AG04450 (cell line): ENCODE results near the gene HIVEP3. TPM values are rescaled to one million over a fixed set of nuclear protein-coding genes. Genes with fewer than 3 reads are reported as not detected.

Source experiments
- CTCF ChIA-PET: fragments of 300-600, 350-600 bp; formaldehyde crosslinking; extraction: SDS; loops from one replicate; lab custom pipeline; 2022; ENCODE audit warnings: antibody characterized with exemption, inconsistent platforms; lab: Charles Lee
- POLR2A ChIA-PET: fragments of 350-600 bp; formaldehyde crosslinking; extraction: SDS; loops from one replicate; lab custom pipeline; 2021; ENCODE audit warnings: antibody characterized with exemption, inconsistent platforms; lab: Yijun Ruan, JAX
- DNase-seq: peaks from one replicate; pipeline ENCODE4 v3.0.0-alpha.2; 2011; ENCODE audit warnings: low read depth, low spot score
- H3K27ac ChIP-seq: one replicate; pipeline ENCODE4 v1.5.1; 2012; ENCODE audit warnings: low read depth, low read length, control low read depth
- H3K27me3 ChIP-seq: one replicate; pipeline ENCODE4 v1.6.0; 2012; ENCODE audit warnings: low read length; ENCODE audit not compliant: control insufficient read depth, insufficient read depth
- H3K4me3 ChIP-seq: 2 replicates; pipeline ENCODE4 v1.5.1; 2011; ENCODE audit warnings: mild to moderate bottlenecking, low read depth, low read length, control low read depth
- H3K9me3 ChIP-seq: 2 replicates; pipeline ENCODE4 v1.5.1; 2012; ENCODE audit warnings: low read length; ENCODE audit not compliant: control insufficient read depth, insufficient read depth
- CTCF ChIP-seq: IDR thresholded peaks from 2 replicates; pipeline ENCODE4 v1.5.1; 2011; ENCODE audit warnings: low read depth, low read length, control low read depth, inconsistent platforms
- polyA plus RNA-seq: library from polyadenylated mRNA; depleted of rRNA; stranded (reverse); fragments of >200 nt; gene quantifications from 2 replicates; pipeline ENCODE4 v1.2.3, GENCODE V29; 2011

Gene HIVEP3
- polyA plus RNA-seq, 1 experiment: 4.8 TPM

DNA sequence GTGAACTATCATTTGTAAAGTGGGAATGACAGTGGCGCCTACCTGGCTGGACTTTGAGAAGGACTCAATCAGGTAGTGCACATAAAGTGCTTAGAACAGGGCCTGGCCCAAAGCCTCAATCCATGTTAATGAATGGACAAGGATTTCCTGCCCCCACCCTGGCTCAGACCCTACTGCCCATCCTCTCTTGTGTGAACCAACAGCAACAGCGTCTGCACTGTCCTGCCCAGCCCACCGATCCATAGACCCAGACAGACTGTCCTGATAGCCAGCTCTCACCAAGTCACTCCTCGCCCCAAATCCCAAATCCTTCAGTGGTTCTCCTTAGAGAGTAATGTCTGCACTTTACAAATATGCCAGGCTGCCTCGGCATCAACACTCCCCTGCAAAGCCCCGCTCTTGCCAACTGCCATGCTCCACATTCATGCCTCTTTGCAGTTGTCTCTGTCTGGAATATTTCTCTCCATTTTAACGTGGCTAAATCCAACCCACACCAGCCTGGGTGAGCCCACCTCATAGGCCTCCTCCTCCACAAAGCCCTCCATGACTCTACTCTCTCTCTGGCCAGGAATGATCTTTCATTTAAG, 276.7 kb downstream of the HIVEP3 start:
- Histone ChIP-seq H3K4me3 (no peak overlapping the region), H3K9me3 (no peaks in the 10 kb centered on the region), H3K27ac (no peak overlapping the region), H3K27me3 (no peaks in the 10 kb centered on the region)
- DNase-seq: no peak
- POLR2A ChIA-PET: no interaction called here
- CTCF ChIA-PET: no interaction called here
- no peak for TF ChIP-seq CTCF

GRCh38 chr1:41641475-41641814, 277.3 kb downstream of the HIVEP3 start:
- Histone ChIP-seq H3K9me3 (no peaks in the 10 kb centered on the region), H3K27me3 (no peaks in the 10 kb centered on the region), H3K27ac (no peak overlapping the region), H3K4me3 (no peak overlapping the region)
- no peak for TF ChIP-seq CTCF
- CTCF ChIA-PET: no interaction called here
- DNase-seq: no peak
- POLR2A ChIA-PET: no interaction called here

DNA sequence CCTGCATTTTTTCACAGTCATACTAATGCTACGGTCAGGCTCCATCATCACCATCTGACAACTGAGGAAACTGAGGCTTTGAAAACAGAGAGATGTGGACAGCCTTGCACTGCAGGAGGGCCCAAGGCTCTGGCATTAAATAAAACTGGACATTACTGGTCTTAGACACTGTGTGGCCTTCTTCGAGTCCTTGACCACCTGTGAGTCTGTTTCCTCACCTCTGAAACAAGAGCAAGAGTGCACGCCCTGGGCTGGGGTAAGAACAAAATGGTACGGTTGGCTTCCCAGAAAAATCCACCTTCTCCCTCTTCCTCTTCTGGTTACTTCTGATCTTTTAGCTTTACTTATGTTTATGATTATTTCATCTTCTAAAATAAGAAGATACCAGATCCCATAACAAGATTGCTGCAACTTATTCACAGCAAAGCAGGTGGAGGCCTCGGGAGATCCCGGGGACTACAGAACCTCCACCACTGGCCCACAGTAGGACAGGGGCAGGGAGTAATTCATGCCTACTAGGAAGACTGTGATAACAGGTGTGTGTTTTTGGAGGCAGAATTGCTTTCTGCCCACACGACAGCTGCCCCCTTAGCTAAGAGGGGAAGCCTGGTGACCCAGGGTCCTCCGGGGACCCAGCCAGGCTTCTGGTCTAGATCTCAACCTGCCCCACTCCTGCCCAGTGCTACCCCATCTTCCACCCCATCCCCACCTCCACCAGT, 277.8 kb downstream of the HIVEP3 start:
- TF ChIP-seq CTCF: no peak
- no peak overlapping the region for H3K27ac ChIP-seq
- H3K27me3 ChIP-seq: no peaks in the 10 kb centered on the region
- ChIA-PET CTCF (no interaction called here), POLR2A (no interaction called here)
- no peaks in the 10 kb centered on the region for H3K9me3 ChIP-seq
- DNase-seq: no peak
- H3K4me3 ChIP-seq: no peak overlapping the region

DNA sequence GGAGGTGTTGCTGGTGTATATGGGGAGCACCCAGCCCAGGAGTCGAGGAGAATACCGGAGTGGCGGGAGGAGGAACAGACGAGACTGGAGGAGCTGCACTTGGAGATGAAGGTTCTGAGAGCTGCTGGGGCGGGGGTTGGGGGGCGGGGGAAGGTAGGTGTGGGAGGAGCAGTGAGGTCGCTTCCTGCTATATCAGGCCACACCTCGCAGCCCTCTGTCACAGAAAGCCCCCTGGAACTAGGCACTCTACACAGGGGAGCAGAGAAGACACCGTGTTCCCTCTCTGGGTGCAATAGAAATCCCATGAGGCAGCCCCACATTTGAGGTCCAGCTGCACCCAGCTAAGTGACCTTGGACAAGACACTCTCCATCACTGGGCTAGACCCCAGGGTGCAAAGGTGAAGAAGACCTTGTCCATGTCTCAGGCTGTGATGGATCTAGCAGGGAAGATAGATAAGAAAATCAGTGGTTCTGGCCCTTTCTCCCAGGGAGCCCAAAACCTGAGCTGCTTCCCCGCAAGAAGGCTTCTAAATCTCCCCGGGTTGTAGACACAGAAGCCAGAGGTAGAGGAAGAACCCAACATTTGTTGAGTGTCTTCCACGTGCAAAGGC, 278.5 kb downstream of the HIVEP3 start:
- Histone ChIP-seq H3K27ac (no peak overlapping the region), H3K4me3 (no peak overlapping the region), H3K27me3 (no peaks in the 10 kb centered on the region), H3K9me3 (no peaks in the 10 kb centered on the region)
- no peak for DNase-seq
- CTCF ChIA-PET: interaction anchor here (0.6 kb wide), 1 partner anchor 12 kb away, joined by 3 read pairs; no protein-coding TSS in a partner anchor
- POLR2A ChIA-PET: interaction anchor here (1.0 kb wide), 1 partner anchor 22 kb away, joined by 4 read pairs; no protein-coding TSS in a partner anchor
- TF ChIP-seq CTCF: no peak
